ENCODE measurements around the gene IFNL3.
"Not testable (repeated sequence)": the region's sequence is repeated elsewhere in the genome, so short reads cannot be mapped to it uniquely, and the experiment has no call there.

IFNL3 gene

GRCh38 chr19:39244410-39245100 lies at the start of gene IFNL3:
IFNL3 (minus strand) TSS chr19:39245006; CDS start chr19:39244967, 39 bp downstream.
- H3K27me3 Mint-ChIP-seq (ENCODE audit: low read depth): peaks cover 56% of the 10 kb centered on the region
- not testable (repeated sequence) for H3K36me3 Mint-ChIP-seq (ENCODE audit: low read depth); H3K4me1 Mint-ChIP-seq; H3K4me3 Mint-ChIP-seq; H3K9me3 Mint-ChIP-seq; H3K27ac Mint-ChIP-seq

DNA sequence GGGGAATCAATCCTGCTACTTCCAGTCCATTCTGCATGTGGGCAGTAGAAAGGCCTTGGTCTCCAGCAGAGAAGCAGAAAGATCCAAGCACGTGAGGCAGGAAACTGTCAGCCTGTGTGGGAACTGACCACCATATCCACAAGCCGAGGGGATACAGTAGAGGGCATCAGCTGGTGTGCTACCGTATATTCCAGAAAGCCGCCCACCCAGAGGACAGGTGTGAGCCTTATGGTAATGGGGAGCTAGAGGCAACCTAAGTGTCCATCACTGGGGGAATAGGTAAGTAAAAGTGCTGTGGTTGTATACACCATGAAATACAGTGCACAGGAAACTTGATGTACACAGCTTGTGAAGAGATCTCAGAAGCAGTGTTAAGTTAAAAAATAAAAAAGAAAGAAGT lies 48.6 kb upstream of the IFNL3 start:
- H3K9me3 Mint-ChIP-seq: peaks cover 5% of the 10 kb centered on the region
- no peak for TF ChIP-seq CTCF (IDR thresholded peaks at IDR 0.05; ENCODE audit: unreplicated experiment in 3 of 3)
- H3K4me3 Mint-ChIP-seq: no peak overlapping the region
- H3K27me3 Mint-ChIP-seq (ENCODE audit: low read depth): peaks cover 60% of the 10 kb centered on the region
- H3K4me1 Mint-ChIP-seq: no peaks in the 10 kb centered on the region
- no peak overlapping the region for H3K27ac Mint-ChIP-seq
- H3K36me3 Mint-ChIP-seq (ENCODE audit: low read depth): no peaks in the 10 kb centered on the region

DNA sequence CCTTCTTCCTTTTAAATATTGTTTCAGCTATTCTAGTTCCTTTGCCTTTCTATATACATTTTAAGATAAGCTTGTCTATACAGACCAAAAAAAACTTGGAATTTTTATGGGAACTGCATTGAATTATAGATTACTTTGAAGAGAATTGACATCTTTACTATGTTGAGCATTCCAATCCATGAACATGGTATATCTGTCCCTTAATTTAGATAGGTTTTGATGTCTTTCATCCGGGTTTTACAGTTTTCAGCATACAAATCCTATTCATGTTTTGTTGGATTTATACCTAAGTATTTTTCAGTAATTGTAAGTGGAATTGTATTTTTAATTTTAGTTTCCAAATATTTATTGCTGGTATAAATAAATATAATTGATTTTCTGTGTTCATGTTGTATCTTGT lies 39.2 kb upstream of the IFNL3 start:
- Mint-ChIP-seq H3K36me3 (ENCODE audit: low read depth) (no peaks in the 10 kb centered on the region), H3K4me3 (no peak overlapping the region), H3K9me3 (peaks cover 20% of the 10 kb centered on the region), H3K27ac (no peak overlapping the region), H3K27me3 (ENCODE audit: low read depth) (peaks cover 24% of the 10 kb centered on the region), H3K4me1 (no peaks in the 10 kb centered on the region)
- no peak for TF ChIP-seq CTCF (IDR thresholded peaks at IDR 0.05; ENCODE audit: unreplicated experiment in 3 of 3)

GRCh38 chr19:39282021-39282420 lies 37.2 kb upstream of the IFNL3 start:
- no peak for TF ChIP-seq CTCF (IDR thresholded peaks at IDR 0.05; ENCODE audit: unreplicated experiment in 3 of 3)
- no peak overlapping the region for H3K27ac Mint-ChIP-seq
- no peak overlapping the region for H3K4me3 Mint-ChIP-seq
- no peaks in the 10 kb centered on the region for H3K4me1 Mint-ChIP-seq
- peaks cover 30% of the 10 kb centered on the region for H3K27me3 Mint-ChIP-seq (ENCODE audit: low read depth)
- H3K36me3 Mint-ChIP-seq (ENCODE audit: low read depth): no peaks in the 10 kb centered on the region
- peaks cover 17% of the 10 kb centered on the region for H3K9me3 Mint-ChIP-seq

- peaks cover 34% of the 10 kb centered on the region for H3K27me3 Mint-ChIP-seq (ENCODE audit: low read depth)
- no peak overlapping the region for H3K4me3 Mint-ChIP-seq
- no peak for TF ChIP-seq CTCF (IDR thresholded peaks at IDR 0.05; ENCODE audit: unreplicated experiment in 3 of 3)
- no peak overlapping the region for H3K27ac Mint-ChIP-seq
- H3K4me1 Mint-ChIP-seq: no peaks in the 10 kb centered on the region
- H3K36me3 Mint-ChIP-seq (ENCODE audit: low read depth): no peaks in the 10 kb centered on the region
- H3K9me3 Mint-ChIP-seq: peaks cover 8% of the 10 kb centered on the region
Measured at GRCh38 chr19:39277598-39277997, 32.8 kb upstream of the IFNL3 start.

DNA sequence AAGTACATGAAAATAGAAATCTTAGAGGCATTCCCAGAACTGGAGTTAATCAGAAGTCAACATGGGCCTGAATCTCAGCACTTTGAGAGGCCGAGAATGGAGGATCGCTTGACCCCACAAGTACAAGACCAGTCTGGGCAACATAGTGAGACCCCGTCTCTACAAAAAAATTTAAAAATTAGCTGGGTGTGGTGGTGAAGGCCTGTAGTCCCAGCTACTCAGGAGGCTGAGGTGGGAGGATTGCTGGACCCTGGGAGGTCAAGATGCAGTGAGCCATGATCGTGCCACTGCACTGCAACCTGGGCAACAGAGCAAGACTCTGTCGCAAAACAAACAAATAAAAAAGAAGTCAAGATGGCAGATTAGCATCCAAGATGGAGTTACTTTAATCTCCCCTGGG lies 31.9 kb upstream of the IFNL3 start:
- H3K4me1 Mint-ChIP-seq: no peaks in the 10 kb centered on the region
- no peak overlapping the region for H3K27ac Mint-ChIP-seq
- peaks cover 34% of the 10 kb centered on the region for H3K27me3 Mint-ChIP-seq (ENCODE audit: low read depth)
- H3K9me3 Mint-ChIP-seq: peaks cover 3% of the 10 kb centered on the region
- no peak for TF ChIP-seq CTCF (IDR thresholded peaks at IDR 0.05; ENCODE audit: unreplicated experiment in 3 of 3)
- H3K36me3 Mint-ChIP-seq (ENCODE audit: low read depth): no peaks in the 10 kb centered on the region
- H3K4me3 Mint-ChIP-seq: no peak overlapping the region
